Tibial artery (tissue), 4 donors: Measurements from ENCODE around the gene HIBADH.

Source experiments
- DNase-seq, 2 donors: peaks; one replicate each; pipeline ENCODE4 v3.0.0-alpha.2; 2019
- H3K27ac ChIP-seq, 2 donors: fragments of 200-600 bp; sonication (generic) in 1 of 2; 1 replicate in 1 of 2; 2 replicates in 1 of 2; pipeline ENCODE4 v1.5.1; 2018 to 2019; ENCODE audit warnings: mild to moderate bottlenecking in 1 of 2
- H3K27me3 ChIP-seq, 2 donors: fragments of 200-600 bp; sonication (generic) in 1 of 2; one replicate each; pipeline versions ENCODE4 v1.5.1 to v1.6.0; 2016 to 2019
- H3K36me3 ChIP-seq, 3 donors: fragments of 200-600 bp; sonication (generic) in 2 of 3; one replicate each; pipeline ENCODE4 v1.5.1; 2016 to 2019; ENCODE audit warnings: mild to moderate bottlenecking in 2 of 3
- H3K4me1 ChIP-seq, 4 donors: fragments of 200-600 bp; sonication (generic) in 2 of 4; 1 replicate in 3 of 4; 2 replicates in 1 of 4; pipeline ENCODE4 v1.5.1; 2016 to 2019
- H3K4me3 ChIP-seq, 2 donors: fragments of 200-600 bp; sonication (generic) in 1 of 2; 1 replicate in 1 of 2; 2 replicates in 1 of 2; pipeline ENCODE4 v1.5.1; 2018 to 2019; ENCODE audit warnings: mild to moderate bottlenecking in 2 of 2
- H3K9me3 ChIP-seq, 3 donors: fragments of 200-600 bp; sonication (generic) in 1 of 3; one replicate each; pipeline ENCODE4 v1.5.1; 2016 to 2019
- intact Hi-C: fragments of 100-400 bp; cut with DNase I; formaldehyde crosslinking; loops from one replicate; pipeline ENCODE4 v1.15.0; 2023; ENCODE audit warnings: low total_unique reads
- TF ChIP-seq, protein P1 (sequence below), 2 experiments: fragments of 200-600 bp in 1 of 2; fragments of 450-650 bp in 1 of 2; IDR thresholded peaks; one replicate each; pipeline ENCODE4 v1.5.1; 2017 to 2019; ENCODE audit warnings: antibody characterized with exemption in 2 of 2, mild to moderate bottlenecking in 1 of 2, moderate library complexity in 1 of 2

Gene HIBADH

DNA sequence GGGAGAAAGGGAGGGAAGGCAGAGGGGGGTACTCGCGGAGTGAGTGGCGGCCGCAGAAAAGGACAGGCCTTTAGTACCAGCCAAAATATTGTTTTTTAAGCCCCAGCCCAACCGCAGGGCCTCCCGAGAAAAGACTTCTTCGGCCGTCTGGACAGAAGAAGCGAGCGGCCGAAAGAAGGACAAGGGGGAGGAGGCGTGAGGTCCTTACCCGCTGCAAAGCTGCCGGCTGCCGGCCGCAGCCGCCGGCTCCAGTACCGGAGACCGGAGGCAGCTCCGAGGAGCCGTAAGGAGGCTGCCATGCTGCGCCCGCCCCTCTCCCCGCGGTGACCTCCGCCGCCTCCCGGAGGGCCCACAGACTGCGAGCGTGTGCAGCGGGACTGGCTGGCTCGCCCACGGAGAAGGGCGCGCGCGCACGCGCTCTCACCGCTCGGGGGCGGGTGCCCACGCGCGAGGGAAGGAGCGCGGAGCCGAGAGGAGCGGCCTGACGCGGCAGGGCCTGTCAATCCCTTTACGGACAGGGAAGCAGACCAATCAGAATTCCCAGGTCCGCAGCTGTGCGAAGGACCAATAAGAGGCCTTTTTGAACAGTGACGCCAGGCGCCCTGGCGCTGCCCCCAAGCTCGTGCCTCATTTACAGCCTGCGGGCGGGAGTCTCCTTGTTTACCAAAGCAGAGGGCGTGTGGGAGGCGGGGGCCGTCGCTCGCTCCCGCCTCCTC lies at the start of gene HIBADH:
Gene HIBADH (minus strand): TSS at position 394 of the 716 bp plus-strand sequence. CDS start 95 bp downstream, at position 299.
- intact Hi-C loops: loop anchor here (10.0 kb wide), 1 partner anchor 742 kb away; no protein-coding TSS in a partner anchor
- Histone ChIP-seq H3K9me3 (no peaks in the 10 kb centered on the region), H3K27me3 (no peaks in the 10 kb centered on the region), H3K4me3 (peak within 1 kb of the TSS; percentile 71 to 90), H3K27ac (peak within 1 kb of the TSS; percentile 86 to 96), H3K36me3 (peaks cover 0 to 3% (median 0%) of the 10 kb centered on the region in 3 donors), H3K4me1 (peaks cover 0 to 15% (median 7%) of the 10 kb centered on the region in 4 donors)
- TF ChIP-seq, protein P1, sequence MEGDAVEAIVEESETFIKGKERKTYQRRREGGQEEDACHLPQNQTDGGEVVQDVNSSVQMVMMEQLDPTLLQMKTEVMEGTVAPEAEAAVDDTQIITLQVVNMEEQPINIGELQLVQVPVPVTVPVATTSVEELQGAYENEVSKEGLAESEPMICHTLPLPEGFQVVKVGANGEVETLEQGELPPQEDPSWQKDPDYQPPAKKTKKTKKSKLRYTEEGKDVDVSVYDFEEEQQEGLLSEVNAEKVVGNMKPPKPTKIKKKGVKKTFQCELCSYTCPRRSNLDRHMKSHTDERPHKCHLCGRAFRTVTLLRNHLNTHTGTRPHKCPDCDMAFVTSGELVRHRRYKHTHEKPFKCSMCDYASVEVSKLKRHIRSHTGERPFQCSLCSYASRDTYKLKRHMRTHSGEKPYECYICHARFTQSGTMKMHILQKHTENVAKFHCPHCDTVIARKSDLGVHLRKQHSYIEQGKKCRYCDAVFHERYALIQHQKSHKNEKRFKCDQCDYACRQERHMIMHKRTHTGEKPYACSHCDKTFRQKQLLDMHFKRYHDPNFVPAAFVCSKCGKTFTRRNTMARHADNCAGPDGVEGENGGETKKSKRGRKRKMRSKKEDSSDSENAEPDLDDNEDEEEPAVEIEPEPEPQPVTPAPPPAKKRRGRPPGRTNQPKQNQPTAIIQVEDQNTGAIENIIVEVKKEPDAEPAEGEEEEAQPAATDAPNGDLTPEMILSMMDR (IDR thresholded peaks at IDR 0.05): peak; percentile 26 to 48
- DNase-seq: peak; percentile 100

DNA sequence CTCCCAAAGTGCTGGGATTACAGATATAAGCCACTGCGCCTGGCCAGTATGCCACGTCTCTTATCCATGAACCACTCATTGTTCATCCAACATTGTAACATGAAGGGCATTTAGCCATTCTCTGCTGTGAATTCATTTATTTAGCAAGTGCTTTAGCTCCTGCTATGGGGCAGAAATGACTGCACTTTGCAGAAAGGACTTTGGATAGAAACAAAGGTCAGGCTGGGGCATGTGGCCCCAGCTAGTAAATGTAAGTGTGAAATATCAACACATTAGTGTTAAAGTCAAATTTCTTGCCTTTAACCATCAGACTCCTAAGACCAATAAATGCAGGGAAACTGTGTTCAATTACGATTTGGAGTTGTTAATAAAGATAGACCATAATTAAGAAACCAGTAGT lies 49.5 kb upstream of the HIBADH start:
- no peaks in the 10 kb centered on the region for H3K9me3 ChIP-seq
- no peak for DNase-seq
- H3K4me3 ChIP-seq: no peak overlapping the region
- no peaks in the 10 kb centered on the region for H3K27me3 ChIP-seq
- no peak overlapping the region for H3K27ac ChIP-seq
- TF ChIP-seq, protein P1 (IDR thresholded peaks at IDR 0.05): no peak
- intact Hi-C loops: no loop called here
- no peaks in the 10 kb centered on the region for H3K36me3 ChIP-seq
- peaks cover 0 to 10% (median 8%) of the 10 kb centered on the region in 4 donors for H3K4me1 ChIP-seq

DNA sequence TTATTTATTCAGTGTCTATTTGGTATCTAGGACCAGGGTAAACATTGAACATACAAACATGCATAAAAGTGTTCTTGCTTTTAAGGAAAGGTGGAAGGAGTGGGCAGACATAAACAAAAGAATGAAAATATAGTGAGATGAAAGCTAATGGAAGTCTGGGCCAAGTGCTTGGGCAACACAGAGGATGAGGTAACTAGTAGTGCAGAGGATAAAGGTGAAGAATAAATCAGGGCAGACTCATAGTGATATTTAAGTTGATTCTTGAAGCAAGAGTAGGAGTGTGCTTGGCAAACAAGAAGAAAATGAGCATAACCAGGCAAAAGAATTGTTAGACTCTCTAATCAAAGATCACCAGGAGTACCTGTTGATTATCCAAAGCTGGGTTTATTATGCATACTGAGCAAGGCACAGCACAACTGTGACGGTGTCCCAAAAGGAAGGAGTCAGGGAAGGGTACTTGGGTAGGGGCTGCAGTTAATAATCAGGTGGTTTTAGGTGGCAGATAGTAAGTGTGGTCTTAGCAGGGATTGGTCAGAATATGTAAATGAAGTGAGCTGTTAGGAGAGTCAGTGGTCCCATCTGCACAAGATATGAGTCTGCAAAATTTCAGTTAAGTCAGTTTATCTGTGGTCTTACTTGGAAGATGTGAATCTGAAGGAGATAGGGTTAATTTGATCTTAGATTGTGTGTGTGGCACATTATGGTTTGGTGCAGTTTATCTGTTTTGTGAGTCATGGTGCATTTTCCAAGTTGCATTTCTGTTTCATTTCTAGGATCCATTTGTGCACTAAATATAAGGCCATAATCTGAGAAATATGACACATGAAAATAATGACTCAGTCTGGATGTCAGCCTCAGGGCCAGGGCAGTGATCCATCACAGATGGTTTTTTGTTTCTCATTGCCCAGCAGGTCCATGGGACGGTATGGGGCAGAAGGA lies 46.7 kb upstream of the HIBADH start:
- Histone ChIP-seq H3K9me3 (no peaks in the 10 kb centered on the region), H3K4me1 (peaks cover 0 to 10% (median 8%) of the 10 kb centered on the region in 4 donors), H3K27me3 (no peaks in the 10 kb centered on the region), H3K4me3 (no peak overlapping the region), H3K36me3 (no peaks in the 10 kb centered on the region), H3K27ac (no peak overlapping the region)
- DNase-seq: no peak
- TF ChIP-seq, protein P1 (IDR thresholded peaks at IDR 0.05): no peak
- intact Hi-C loops: no loop called here

DNA sequence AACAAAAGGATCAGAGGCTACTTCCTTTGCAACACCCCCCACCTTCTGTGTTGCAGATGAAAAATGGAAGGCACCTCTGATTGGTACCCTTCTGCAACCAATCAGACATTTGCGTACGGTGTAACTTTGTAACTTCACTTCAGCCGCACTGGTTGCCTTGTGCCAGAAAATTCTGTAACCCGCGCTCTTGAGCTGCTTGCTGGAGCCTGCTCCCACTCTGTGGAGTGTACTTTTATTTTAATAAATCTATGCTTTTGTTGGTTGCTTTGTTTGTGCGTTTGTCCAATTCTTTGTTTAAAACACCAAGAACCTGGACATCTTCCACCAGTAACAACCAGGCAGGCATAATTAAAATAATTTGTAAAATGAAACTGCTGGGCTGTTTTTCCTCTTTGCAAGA lies 45.8 kb upstream of the HIBADH start:
- no peaks in the 10 kb centered on the region for H3K9me3 ChIP-seq
- TF ChIP-seq, protein P1 (IDR thresholded peaks at IDR 0.05): no peak
- H3K27ac ChIP-seq: no peak overlapping the region
- H3K4me1 ChIP-seq: peaks cover 0 to 10% (median 8%) of the 10 kb centered on the region in 4 donors
- H3K4me3 ChIP-seq: no peak overlapping the region
- DNase-seq: no peak
- intact Hi-C loops: no loop called here
- H3K27me3 ChIP-seq: no peaks in the 10 kb centered on the region
- no peaks in the 10 kb centered on the region for H3K36me3 ChIP-seq

DNA sequence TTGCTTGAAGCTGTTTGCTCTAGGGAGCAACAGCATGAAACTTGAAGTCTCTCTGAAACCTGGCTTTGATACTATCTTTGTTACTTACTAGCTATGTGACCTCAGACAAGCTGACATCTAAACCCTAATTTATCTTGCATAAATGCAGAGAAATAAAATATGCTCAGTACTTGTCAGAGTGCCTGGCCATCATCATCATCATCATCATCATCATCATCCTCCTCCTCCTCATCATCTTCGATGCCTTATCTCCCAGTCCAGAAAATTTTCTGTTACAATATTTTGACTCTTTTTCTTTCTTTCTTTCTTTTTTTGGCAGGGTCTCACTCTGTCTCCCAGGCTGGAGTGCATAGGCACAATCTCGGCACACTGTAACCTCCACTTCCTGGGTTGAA lies 42.5 kb upstream of the HIBADH start:
- no peaks in the 10 kb centered on the region for H3K27me3 ChIP-seq
- H3K27ac ChIP-seq: no peak overlapping the region
- no peak overlapping the region for H3K4me3 ChIP-seq
- intact Hi-C loops: no loop called here
- H3K4me1 ChIP-seq: peaks cover 0 to 10% (median 8%) of the 10 kb centered on the region in 4 donors
- no peak for DNase-seq
- H3K36me3 ChIP-seq: no peaks in the 10 kb centered on the region
- H3K9me3 ChIP-seq: no peaks in the 10 kb centered on the region
- TF ChIP-seq, protein P1 (IDR thresholded peaks at IDR 0.05): no peak
